Osteoblast (primary cell): Measurements from ENCODE around the gene MZB1. TPM values are rescaled to one million over a fixed set of nuclear protein-coding genes. Genes with fewer than 3 reads are reported as not detected.

ENCODE experiments used
- DNase-seq: peaks from one replicate; pipeline ENCODE4 v3.0.0; 2011; ENCODE audit warnings: low spot score, mixed read lengths; ENCODE audit not compliant: insufficient read length; ENCODE audit errors: missing footprints
- H2AFZ ChIP-seq: 2 replicates; pipeline ENCODE4 v1.6.0; 2011; ENCODE audit warnings: mild to moderate bottlenecking, low read length
- H3K27ac ChIP-seq: 2 replicates; pipeline ENCODE4 v1.5.1; 2011; ENCODE audit warnings: mild to moderate bottlenecking, low read depth, low read length, moderate library complexity
- H3K27me3 ChIP-seq: 2 replicates; pipeline ENCODE4 v1.6.0; 2012; ENCODE audit warnings: mild to moderate bottlenecking, control low read depth, inconsistent platforms, low read length, moderate library complexity; ENCODE audit not compliant: insufficient read depth
- H3K36me3 ChIP-seq: 2 replicates; pipeline ENCODE4 v1.5.1; 2011; ENCODE audit warnings: mild to moderate bottlenecking, low read length, control low read depth, moderate library complexity; ENCODE audit not compliant: insufficient read depth
- H3K4me1 ChIP-seq: 2 replicates; pipeline ENCODE4 v1.5.1; 2011; ENCODE audit warnings: mild to moderate bottlenecking, low read length, control low read depth, moderate library complexity; ENCODE audit not compliant: insufficient read depth
- H3K4me2 ChIP-seq: 2 replicates; pipeline ENCODE4 v1.6.0; 2011; ENCODE audit warnings: mild to moderate bottlenecking, low read length; ENCODE audit not compliant: insufficient read depth
- H3K4me3 ChIP-seq: fragments of 200-600 bp; sonication (generic); 3 replicates; pipeline ENCODE4 v1.5.1; 2012; ENCODE audit warnings: mild to moderate bottlenecking, low read length, inconsistent platforms; ENCODE audit not compliant: insufficient read depth
- H3K79me2 ChIP-seq: 2 replicates; pipeline ENCODE4 v1.6.0; 2012; ENCODE audit warnings: mild to moderate bottlenecking, low read length, control low read depth, inconsistent platforms; ENCODE audit not compliant: insufficient read depth
- H3K9me3 ChIP-seq: 2 replicates; pipeline ENCODE4 v1.5.1; 2011; ENCODE audit warnings: low read depth, low read length, control low read depth
- H4K20me1 ChIP-seq: 2 replicates; pipeline ENCODE4 v1.6.0; 2012; ENCODE audit warnings: mild to moderate bottlenecking, low read length, control low read depth; ENCODE audit not compliant: insufficient read depth
- CTCF ChIP-seq: IDR thresholded peaks from 2 replicates; pipeline ENCODE4 v1.5.1; 2011; ENCODE audit warnings: mild to moderate bottlenecking, low read depth, low read length, moderate library complexity; ENCODE audit errors: extremely low read depth
- total RNA-seq: library from RNA; depleted of rRNA; stranded (reverse); fragments of >200 nt; gene quantifications from 2 replicates; pipeline ENCODE4 v1.2.3, GENCODE V29; 2012

MZB1 gene
- total RNA-seq, 1 donor, result not detected

- peaks cover 18% of the 10 kb centered on the region for H3K27me3 ChIP-seq
- no peaks in the 10 kb centered on the region for H3K79me2 ChIP-seq
- no peak overlapping the region for H3K27ac ChIP-seq
- peaks cover 4% of the 10 kb centered on the region for H4K20me1 ChIP-seq
- H3K9me3 ChIP-seq, result no peaks in the 10 kb centered on the region
- peak overlapping the region; percentile 57 for H3K4me3 ChIP-seq
- H2AFZ ChIP-seq, result peak overlapping the region; percentile 20
- DNase-seq, result peak; percentile 91
- H3K36me3 ChIP-seq, result no peaks in the 10 kb centered on the region
- H3K4me1 ChIP-seq, result no peaks in the 10 kb centered on the region
- peak overlapping the region; percentile 71 for H3K4me2 ChIP-seq
- peak; percentile 22 for TF ChIP-seq CTCF
Observed at GRCh38 chr5:139394123-139394653, 4.5 kb upstream of the MZB1 start.

GRCh38 chr5:139393497-139394122 lies 3.9 kb upstream of the MZB1 start:
- no peaks in the 10 kb centered on the region for H3K36me3 ChIP-seq
- H2AFZ ChIP-seq, result peak overlapping the region; percentile 56
- peak overlapping the region; percentile 71 for H3K4me2 ChIP-seq

GRCh38 chr5:139392678-139393496 lies 3.2 kb upstream of the MZB1 start:
- peak; percentile 45 for TF ChIP-seq CTCF
- H3K4me3 ChIP-seq, result peak overlapping the region; percentile 57
- no peaks in the 10 kb centered on the region for H3K36me3 ChIP-seq
- no peaks in the 10 kb centered on the region for H3K79me2 ChIP-seq
- H3K27me3 ChIP-seq, result peaks cover 18% of the 10 kb centered on the region
- H3K4me1 ChIP-seq, result no peaks in the 10 kb centered on the region
- H3K9me3 ChIP-seq, result no peaks in the 10 kb centered on the region
- peak; percentile 98 for DNase-seq
- peaks cover 4% of the 10 kb centered on the region for H4K20me1 ChIP-seq
- H2AFZ ChIP-seq, result peak overlapping the region; percentile 56
- no peak overlapping the region for H3K27ac ChIP-seq
- H3K4me2 ChIP-seq, result peak overlapping the region; percentile 71

More at GRCh38 chr5:139393497-139394122, 3.9 kb upstream of the MZB1 start:
- Histone ChIP-seq H3K79me2 (no peaks in the 10 kb centered on the region), H3K9me3 (no peaks in the 10 kb centered on the region), H3K4me1 (no peaks in the 10 kb centered on the region), H3K27me3 (peaks cover 18% of the 10 kb centered on the region), H3K27ac (no peak overlapping the region), H3K4me3 (peak overlapping the region; percentile 57), H4K20me1 (peaks cover 4% of the 10 kb centered on the region)
- TF ChIP-seq CTCF, result no peak
- peak; percentile 88 for DNase-seq

GRCh38 chr5:139392324-139392677 lies 2.6 kb upstream of the MZB1 start:
- Histone ChIP-seq H3K4me1 (no peaks in the 10 kb centered on the region), H3K36me3 (no peaks in the 10 kb centered on the region), H4K20me1 (peaks cover 4% of the 10 kb centered on the region), H3K27me3 (peaks cover 18% of the 10 kb centered on the region), H3K4me3 (peak overlapping the region; percentile 57), H2AFZ (no peak overlapping the region), H3K4me2 (peak overlapping the region; percentile 71), H3K79me2 (no peaks in the 10 kb centered on the region), H3K27ac (no peak overlapping the region), H3K9me3 (no peaks in the 10 kb centered on the region)
- no peak for DNase-seq
- no peak for TF ChIP-seq CTCF
